GM12865 (cell line): ENCODE data around the gene COQ10B.

Experiments used
- DNase-seq: peaks from one replicate; pipeline ENCODE4 v3.0.0; 2010; ENCODE audit warnings: low read depth
- H3K4me3 ChIP-seq: 2 replicates; pipeline ENCODE4 v1.5.1; 2011; ENCODE audit warnings: mild to moderate bottlenecking, low read depth, low read length, control low read depth
- CTCF ChIP-seq: IDR thresholded peaks from 2 replicates; pipeline ENCODE4 v1.5.1; 2011; ENCODE audit warnings: low read length, control low read depth, low read depth, inconsistent platforms; ENCODE audit not compliant: insufficient read depth; ENCODE audit errors: missing control alignments

Gene COQ10B

DNA sequence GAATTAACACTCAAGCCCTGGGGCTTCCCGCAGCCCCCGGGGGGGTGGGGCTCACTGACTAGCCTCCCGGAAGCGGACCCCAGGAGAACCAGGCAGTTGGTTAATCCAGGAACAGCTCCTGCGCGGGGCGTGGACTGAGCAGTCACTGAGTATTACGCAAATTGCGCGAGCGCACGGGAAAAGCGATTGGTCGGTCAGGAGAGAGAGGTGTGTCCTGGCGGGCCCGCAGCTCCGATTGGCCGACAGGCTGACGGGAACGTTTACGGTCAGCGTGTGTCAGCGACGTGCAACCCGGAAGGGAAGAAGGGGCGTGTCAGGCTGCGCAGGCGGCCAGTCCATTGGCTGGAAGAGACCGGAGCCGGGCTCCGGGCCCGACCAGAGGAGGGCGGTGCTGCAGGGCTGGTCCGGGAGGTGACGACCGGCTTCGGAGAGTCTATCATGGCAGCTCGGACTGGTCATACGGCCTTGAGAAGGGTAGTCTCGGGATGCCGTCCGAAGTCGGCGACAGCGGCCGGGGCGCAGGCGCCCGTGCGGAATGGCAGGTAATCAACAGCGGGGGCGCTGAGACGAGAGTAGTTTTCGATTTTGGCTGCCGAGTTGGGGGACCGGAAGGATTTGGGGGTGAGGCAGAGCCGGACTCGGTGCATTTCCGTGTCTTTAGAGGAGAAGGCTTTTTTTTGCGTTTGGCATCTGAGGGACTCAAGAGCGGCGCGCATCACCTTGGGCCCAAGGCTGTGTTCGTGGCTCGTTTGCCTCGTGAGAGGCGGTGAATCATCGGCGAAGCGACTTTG lies at the start of gene COQ10B:
Gene COQ10B, plus strand, starts transcription at position 430 of the 791 bp plus-strand sequence. Its CDS starts 9 bp downstream, at position 439.
- peak; percentile 12 for TF ChIP-seq CTCF
- peak; percentile 100 for DNase-seq
- peak within 1 kb of the TSS; percentile 74 for H3K4me3 ChIP-seq

GRCh38 chr2:197405582-197405981 lies 47.8 kb upstream of the COQ10B start:
- no peak for DNase-seq
- H3K4me3 ChIP-seq, result no peak overlapping the region
- no peak for TF ChIP-seq CTCF

GRCh38 chr2:197414039-197414438 lies 39.3 kb upstream of the COQ10B start:
- no peak for DNase-seq
- no peak overlapping the region for H3K4me3 ChIP-seq
- no peak for TF ChIP-seq CTCF

DNA sequence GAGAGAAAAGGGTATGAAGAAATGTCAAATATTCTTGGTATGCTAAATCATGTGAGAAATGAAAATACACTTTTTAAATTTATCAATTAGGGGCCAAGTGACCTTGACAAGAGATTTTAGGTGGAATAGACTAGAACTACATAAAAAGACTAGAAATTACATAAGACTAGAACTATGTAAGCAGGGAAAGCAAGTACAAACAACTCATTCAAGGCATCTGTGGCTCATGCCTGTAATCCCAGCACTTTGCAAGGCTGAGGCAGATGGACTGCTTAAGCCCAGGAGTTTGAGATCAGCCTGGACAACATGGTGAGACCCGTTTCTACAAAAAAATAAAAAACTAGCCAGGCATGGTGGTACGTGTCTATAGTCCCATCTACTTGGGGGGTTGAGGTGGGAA lies 38.8 kb upstream of the COQ10B start:
- TF ChIP-seq CTCF, result no peak

DNA sequence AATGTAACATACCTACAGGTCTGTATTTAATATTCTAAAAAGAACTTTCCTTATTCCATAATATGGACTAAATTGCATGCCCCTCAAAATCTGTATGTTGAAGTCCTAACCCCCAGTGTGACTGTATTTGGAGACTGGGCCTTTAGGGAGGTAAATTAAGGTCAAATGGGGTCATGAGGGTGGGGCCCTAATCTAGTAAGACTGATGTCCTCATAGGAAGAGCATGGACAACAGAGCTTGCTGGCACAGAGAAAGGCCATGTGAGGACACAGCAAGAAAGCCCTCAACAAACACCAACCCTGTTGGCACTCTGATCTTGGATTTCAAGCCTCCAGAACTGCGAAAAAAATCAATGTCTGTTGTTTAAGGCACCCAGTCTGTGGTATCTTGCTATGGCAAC lies 37.1 kb upstream of the COQ10B start:
- TF ChIP-seq CTCF, result no peak
- DNase-seq, result no peak
- no peak overlapping the region for H3K4me3 ChIP-seq

More for the DNA sequence above, 38.8 kb upstream of the COQ10B start:
- DNase-seq, result no peak
- H3K4me3 ChIP-seq, result no peak overlapping the region

DNA sequence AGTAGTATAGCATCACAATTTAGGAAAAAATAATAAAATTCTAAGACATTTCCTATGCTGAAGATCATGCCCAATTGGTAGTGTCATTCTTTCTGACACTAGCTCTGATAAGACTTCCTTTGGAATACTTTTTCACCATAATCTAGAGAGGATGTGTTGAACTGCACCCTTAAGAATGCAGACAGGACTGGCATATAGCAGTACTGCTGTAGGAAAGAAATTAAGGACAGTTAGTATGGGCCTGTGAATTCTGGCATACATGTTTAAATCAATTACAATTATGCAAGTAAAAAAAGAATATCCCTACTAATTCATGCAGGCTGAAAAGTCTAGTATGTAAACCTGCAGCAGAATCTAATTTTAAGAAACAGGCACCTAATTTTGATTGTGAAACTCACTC lies 33.9 kb upstream of the COQ10B start:
- DNase-seq, result no peak

More for the DNA sequence above, 33.9 kb upstream of the COQ10B start:
- H3K4me3 ChIP-seq, result no peak overlapping the region
- no peak for TF ChIP-seq CTCF
